A549 treated with AZD2906 at 1 μM for 4 hours (cell line): ENCODE data around the gene MPPED2. TPM values are rescaled to one million over a fixed set of nuclear protein-coding genes. Genes with fewer than 3 reads are reported as not detected.

Experiments used
- total RNA-seq: library from RNA; stranded (reverse); fragments of 200-300 nt; extraction: Qiagen RNA extraction; gene quantifications from 5 replicates; pipeline ENCODE4 v1.2.3, GENCODE V29; 2022

MPPED2 gene
- not detected in 5 replicates for total RNA-seq

GRCh38 chr11:30586251-30587144 lies at the start of gene MPPED2:
TSS of gene MPPED2 (minus strand) at chr11:30586353. CDS start at chr11:30580373, 5,980 bp downstream.

